NCI-H1930 (cell line): Measurements from ENCODE around the gene BDH1.

Source experiments
- DNase-seq, 2 experiments: peaks; one replicate each; lab custom pipeline; 2025; lab: John Stamatoyannopoulos, UW

The BDH1 gene

GRCh38 chr3:197547306-197548011 lies 8.3 kb downstream of the BDH1 start:
- no peak for DNase-seq

GRCh38 chr3:197546307-197547085 lies 9.3 kb downstream of the BDH1 start:
- no peak for DNase-seq

GRCh38 chr3:197545571-197545970 lies 10.2 kb downstream of the BDH1 start:
- no peak for DNase-seq

GRCh38 chr3:197545101-197545500 lies 10.7 kb downstream of the BDH1 start:
- no peak for DNase-seq

GRCh38 chr3:197542741-197543454 lies 12.9 kb downstream of the BDH1 start:
- DNase-seq = no peak

GRCh38 chr3:197541756-197542539 lies 13.8 kb downstream of the BDH1 start:
- DNase-seq = no peak

- DNase-seq = no peak
These were observed 14.8 kb downstream of the BDH1 start for GRCh38 chr3:197540961-197541377.

GRCh38 chr3:197539651-197540051 lies 16.1 kb downstream of the BDH1 start:
- DNase-seq = no peak

GRCh38 chr3:197533927-197534725 lies 21.6 kb downstream of the BDH1 start:
- DNase-seq = no peak

GRCh38 chr3:197533396-197533795 lies 22.4 kb downstream of the BDH1 start:
- no peak for DNase-seq

GRCh38 chr3:197532388-197532787 lies 23.4 kb downstream of the BDH1 start:
- DNase-seq = no peak

GRCh38 chr3:197528190-197528589 lies 27.6 kb downstream of the BDH1 start:
- DNase-seq = no peak

GRCh38 chr3:197527569-197527968 lies 28.2 kb downstream of the BDH1 start:
- no peak for DNase-seq

GRCh38 chr3:197525706-197526105 lies 30.1 kb downstream of the BDH1 start:
- DNase-seq = no peak

- no peak for DNase-seq
These were observed 31.6 kb downstream of the BDH1 start for GRCh38 chr3:197524128-197524527.

GRCh38 chr3:197523526-197523925 lies 32.2 kb downstream of the BDH1 start:
- DNase-seq = no peak

- DNase-seq = no peak
These were observed 32.8 kb downstream of the BDH1 start for GRCh38 chr3:197522881-197523441.

GRCh38 chr3:197522183-197522715 lies 33.5 kb downstream of the BDH1 start:
- DNase-seq = no peak

- DNase-seq = no peak
These were observed 34.2 kb downstream of the BDH1 start for GRCh38 chr3:197521277-197522182.
